ENCODE data around the gene TOLLIP. TPM values are rescaled to one million over a fixed set of nuclear protein-coding genes. Genes with fewer than 3 reads are reported as not detected.

The TOLLIP gene
- total RNA-seq, 2 experiments from 2014 or later = 36.7 to 37.5 TPM

- no peak overlapping the region for H3K27ac Mint-ChIP-seq
- H3K9me3 Mint-ChIP-seq = no peaks in the 10 kb centered on the region
- no peak for DNase-seq
- POLR2A ChIA-PET = no interaction called here
- no peak overlapping the region for H3K4me3 Mint-ChIP-seq
- H3K27me3 Mint-ChIP-seq = no peaks in the 10 kb centered on the region
- H3K36me3 Mint-ChIP-seq = peaks cover 4% of the 10 kb centered on the region
- no peak for ATAC-seq (ENCODE audit: low read depth)
- H3K4me1 Mint-ChIP-seq = no peaks in the 10 kb centered on the region
Measured at GRCh38 chr11:1283906-1284305, 25.5 kb downstream of the TOLLIP start.

DNA sequence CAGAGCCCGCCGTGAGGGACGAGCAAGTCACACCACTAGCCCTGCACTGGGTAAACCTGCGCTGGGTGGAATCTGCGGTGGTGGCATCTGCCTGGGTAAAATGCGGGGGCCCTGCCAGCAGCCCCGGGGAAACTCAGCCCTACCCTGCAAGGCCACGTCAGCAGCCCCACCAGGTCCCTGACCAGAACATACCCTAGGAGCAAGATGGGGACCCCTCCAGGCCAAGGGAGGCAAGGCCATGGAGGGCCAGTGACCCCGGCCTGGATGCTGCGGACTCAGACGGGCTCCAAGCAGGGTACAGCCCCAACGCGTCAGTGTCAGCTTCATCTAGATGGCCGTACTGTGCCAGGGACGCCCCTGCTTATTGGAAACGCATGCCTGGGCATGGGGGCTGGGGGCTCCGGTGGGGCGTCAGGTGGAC lies 26.3 kb downstream of the TOLLIP start:
- H3K36me3 Mint-ChIP-seq = peaks cover 4% of the 10 kb centered on the region
- ATAC-seq (ENCODE audit: low read depth) (no peak), DNase-seq (no peak)
- no peak overlapping the region for H3K27ac Mint-ChIP-seq
- H3K4me3 Mint-ChIP-seq = no peak overlapping the region
- no peaks in the 10 kb centered on the region for H3K9me3 Mint-ChIP-seq
- H3K4me1 Mint-ChIP-seq = no peaks in the 10 kb centered on the region
- POLR2A ChIA-PET = no interaction called here
- H3K27me3 Mint-ChIP-seq = no peaks in the 10 kb centered on the region

DNA sequence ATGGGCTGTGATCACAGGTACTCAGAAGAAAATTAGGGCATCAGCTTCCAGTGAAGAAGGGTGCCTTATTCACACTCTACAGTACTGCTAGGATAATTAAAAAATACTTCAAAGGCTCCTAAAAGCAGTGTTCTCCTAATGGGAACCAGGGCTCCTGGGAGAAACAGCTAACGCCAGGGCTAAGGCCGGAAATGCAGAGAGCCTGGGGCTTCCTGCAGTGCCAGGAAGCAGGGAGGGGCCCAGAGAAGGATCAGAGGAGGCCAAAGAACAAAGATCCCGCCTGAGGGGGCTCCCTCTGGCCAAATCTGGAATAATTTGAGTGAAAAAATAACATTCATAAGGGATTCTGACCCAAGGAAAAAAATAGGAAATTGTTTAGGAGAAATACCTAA lies 27.5 kb downstream of the TOLLIP start:
- no peak overlapping the region for H3K4me3 Mint-ChIP-seq
- DNase-seq (no peak), ATAC-seq (ENCODE audit: low read depth) (no peak)
- no peaks in the 10 kb centered on the region for H3K4me1 Mint-ChIP-seq
- no peaks in the 10 kb centered on the region for H3K9me3 Mint-ChIP-seq
- no peaks in the 10 kb centered on the region for H3K27me3 Mint-ChIP-seq
- H3K27ac Mint-ChIP-seq = no peak overlapping the region
- H3K36me3 Mint-ChIP-seq = peaks cover 3% of the 10 kb centered on the region
- POLR2A ChIA-PET = no interaction called here

DNA sequence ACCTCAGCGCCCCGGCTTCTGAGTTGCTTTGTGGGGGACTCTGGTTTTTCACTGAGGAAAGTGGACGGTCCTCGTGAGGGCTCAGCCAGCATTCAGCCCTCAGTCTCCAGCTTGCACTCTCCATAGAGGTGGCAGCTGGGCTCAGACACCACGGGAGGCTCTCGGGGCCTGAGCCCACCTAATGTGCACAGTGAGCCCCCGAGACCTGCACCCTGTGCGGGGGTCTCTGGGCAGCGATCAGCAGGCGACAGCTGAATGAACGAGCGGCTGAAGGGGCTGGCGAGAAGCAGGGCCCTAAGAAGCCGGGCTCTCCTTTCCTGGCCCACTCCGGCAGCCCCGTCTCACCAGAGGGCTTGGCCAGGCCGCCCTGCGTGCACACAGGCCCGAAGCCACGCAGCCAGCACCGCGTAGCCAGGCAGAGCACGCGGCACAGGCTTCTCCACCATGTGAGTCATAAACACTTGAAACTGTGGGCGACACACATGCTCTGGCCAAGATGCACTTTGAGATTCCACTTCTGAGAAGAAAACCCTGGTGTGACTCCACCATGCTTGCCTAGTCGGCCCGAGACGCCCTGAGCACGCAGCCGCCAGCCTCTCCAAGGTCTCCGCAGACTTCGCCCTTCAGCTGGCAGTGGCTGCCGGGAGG lies 28.0 kb downstream of the TOLLIP start:
- H3K36me3 Mint-ChIP-seq = peaks cover 3% of the 10 kb centered on the region
- no peak overlapping the region for H3K27ac Mint-ChIP-seq
- POLR2A ChIA-PET = no interaction called here

GRCh38 chr11:1280116-1281035 lies 29.1 kb downstream of the TOLLIP start:
- H3K4me1 Mint-ChIP-seq = no peaks in the 10 kb centered on the region
- no peak overlapping the region for H3K27ac Mint-ChIP-seq
- DNase-seq (no peak), ATAC-seq (ENCODE audit: low read depth) (no peak)
- H3K9me3 Mint-ChIP-seq = no peaks in the 10 kb centered on the region
- POLR2A ChIA-PET = no interaction called here
- H3K27me3 Mint-ChIP-seq = no peaks in the 10 kb centered on the region
- H3K36me3 Mint-ChIP-seq = peaks cover 2% of the 10 kb centered on the region
- H3K4me3 Mint-ChIP-seq = no peak overlapping the region

More for the DNA sequence above, 28.0 kb downstream of the TOLLIP start:
- Mint-ChIP-seq H3K27me3 (no peaks in the 10 kb centered on the region), H3K4me3 (no peak overlapping the region), H3K4me1 (no peaks in the 10 kb centered on the region), H3K9me3 (no peaks in the 10 kb centered on the region)
- no peak for ATAC-seq (ENCODE audit: low read depth)
- no peak for DNase-seq

DNA sequence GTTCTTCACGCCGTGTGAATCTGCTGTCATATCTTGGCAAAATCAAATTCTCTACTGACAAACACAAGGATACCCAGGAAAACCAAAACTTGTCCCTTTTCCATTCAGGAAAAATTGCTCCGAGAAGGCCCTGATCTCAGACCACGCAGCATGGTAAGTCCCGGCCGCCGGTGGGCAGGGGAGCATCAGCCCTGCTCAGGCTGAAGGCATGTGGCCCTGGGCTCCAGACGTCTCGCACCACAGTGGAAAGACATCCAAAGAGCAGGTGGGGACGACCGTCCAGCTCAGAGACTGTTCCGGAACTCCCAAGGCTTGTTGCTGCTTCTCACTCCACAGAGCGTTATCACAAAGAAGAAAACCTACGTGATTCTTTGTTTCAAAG lies 29.8 kb downstream of the TOLLIP start:
- no peak overlapping the region for H3K27ac Mint-ChIP-seq
- ATAC-seq (ENCODE audit: low read depth) = no peak
- DNase-seq = no peak
- H3K9me3 Mint-ChIP-seq = no peaks in the 10 kb centered on the region
- POLR2A ChIA-PET = no interaction called here
- H3K4me3 Mint-ChIP-seq = no peak overlapping the region
- H3K36me3 Mint-ChIP-seq = no peaks in the 10 kb centered on the region
- no peaks in the 10 kb centered on the region for H3K4me1 Mint-ChIP-seq
- H3K27me3 Mint-ChIP-seq = no peaks in the 10 kb centered on the region

- DNase-seq = no peak
- POLR2A ChIA-PET = no interaction called here
- no peak overlapping the region for H3K4me3 Mint-ChIP-seq
- no peaks in the 10 kb centered on the region for H3K27me3 Mint-ChIP-seq
- H3K4me1 Mint-ChIP-seq = no peaks in the 10 kb centered on the region
- no peaks in the 10 kb centered on the region for H3K9me3 Mint-ChIP-seq
- H3K36me3 Mint-ChIP-seq = no peaks in the 10 kb centered on the region
- no peak overlapping the region for H3K27ac Mint-ChIP-seq
- ATAC-seq (ENCODE audit: low read depth) = no peak
Measured at GRCh38 chr11:1278766-1279673, 30.4 kb downstream of the TOLLIP start.

DNA sequence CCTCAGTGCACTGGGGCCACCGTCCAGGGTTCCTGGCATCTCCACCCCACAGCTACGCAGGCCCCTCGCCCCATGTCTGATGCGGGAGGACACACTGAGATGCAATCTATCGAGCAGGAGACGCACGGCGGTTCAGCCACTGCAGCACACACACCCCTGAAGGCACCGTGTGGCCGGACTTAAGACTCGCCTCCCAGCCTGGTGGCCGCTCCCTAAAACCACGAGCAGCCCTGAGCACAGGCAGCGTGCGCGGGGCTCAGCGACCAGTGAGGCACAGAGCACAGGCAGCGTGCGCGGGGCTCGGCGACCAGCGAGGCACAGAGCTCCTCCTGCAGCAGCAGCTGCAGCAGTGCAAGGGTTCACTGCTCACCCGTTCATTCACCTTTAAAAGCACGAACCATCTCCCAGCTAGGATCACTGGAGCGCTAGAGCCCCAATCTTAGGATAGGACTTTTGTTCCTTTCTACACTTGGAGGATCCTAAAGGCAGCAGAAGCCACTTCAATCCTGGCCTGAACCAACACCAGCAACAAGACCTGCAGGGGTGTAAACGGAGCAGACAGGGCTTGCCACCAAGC lies 31.4 kb downstream of the TOLLIP start:
- H3K9me3 Mint-ChIP-seq = no peaks in the 10 kb centered on the region
- POLR2A ChIA-PET = no interaction called here

GRCh38 chr11:1276866-1277615 lies 32.4 kb downstream of the TOLLIP start:
- no peak overlapping the region for H3K27ac Mint-ChIP-seq
- no peak for DNase-seq
- no peaks in the 10 kb centered on the region for H3K27me3 Mint-ChIP-seq
- POLR2A ChIA-PET = interaction anchor here (1.2 kb wide), 1 partner anchor 15 kb away, joined by 3 read pairs; no protein-coding TSS in a partner anchor
- H3K4me1 Mint-ChIP-seq = no peaks in the 10 kb centered on the region
- H3K36me3 Mint-ChIP-seq = no peaks in the 10 kb centered on the region
- ATAC-seq (ENCODE audit: low read depth) = no peak
- H3K4me3 Mint-ChIP-seq = no peak overlapping the region
- H3K9me3 Mint-ChIP-seq = no peaks in the 10 kb centered on the region

More for the DNA sequence above, 31.4 kb downstream of the TOLLIP start:
- H3K27ac Mint-ChIP-seq = no peak overlapping the region
- no peaks in the 10 kb centered on the region for H3K4me1 Mint-ChIP-seq
- no peaks in the 10 kb centered on the region for H3K27me3 Mint-ChIP-seq
- no peak for DNase-seq
- no peak for ATAC-seq (ENCODE audit: low read depth)
- H3K4me3 Mint-ChIP-seq = no peak overlapping the region
- no peaks in the 10 kb centered on the region for H3K36me3 Mint-ChIP-seq

GRCh38 chr11:1276041-1276790 lies 33.2 kb downstream of the TOLLIP start:
- POLR2A ChIA-PET = interaction anchor here (1.2 kb wide), 1 partner anchor 14 kb away, joined by 3 read pairs; no protein-coding TSS in a partner anchor
- no peaks in the 10 kb centered on the region for H3K4me1 Mint-ChIP-seq
- H3K4me3 Mint-ChIP-seq = no peak overlapping the region
- H3K27ac Mint-ChIP-seq = no peak overlapping the region
- ATAC-seq (ENCODE audit: low read depth) (no peak), DNase-seq (no peak)
- no peaks in the 10 kb centered on the region for H3K36me3 Mint-ChIP-seq
- H3K9me3 Mint-ChIP-seq = no peaks in the 10 kb centered on the region
- H3K27me3 Mint-ChIP-seq = no peaks in the 10 kb centered on the region

GRCh38 chr11:1275021-1275420 lies 34.4 kb downstream of the TOLLIP start:
- H3K4me3 Mint-ChIP-seq = no peak overlapping the region
- POLR2A ChIA-PET = no interaction called here
- H3K27ac Mint-ChIP-seq = no peak overlapping the region
- H3K4me1 Mint-ChIP-seq = no peaks in the 10 kb centered on the region
- H3K36me3 Mint-ChIP-seq = no peaks in the 10 kb centered on the region
- no peaks in the 10 kb centered on the region for H3K9me3 Mint-ChIP-seq
- no peak for ATAC-seq (ENCODE audit: low read depth)
- H3K27me3 Mint-ChIP-seq = peaks cover 2% of the 10 kb centered on the region
- no peak for DNase-seq

DNA sequence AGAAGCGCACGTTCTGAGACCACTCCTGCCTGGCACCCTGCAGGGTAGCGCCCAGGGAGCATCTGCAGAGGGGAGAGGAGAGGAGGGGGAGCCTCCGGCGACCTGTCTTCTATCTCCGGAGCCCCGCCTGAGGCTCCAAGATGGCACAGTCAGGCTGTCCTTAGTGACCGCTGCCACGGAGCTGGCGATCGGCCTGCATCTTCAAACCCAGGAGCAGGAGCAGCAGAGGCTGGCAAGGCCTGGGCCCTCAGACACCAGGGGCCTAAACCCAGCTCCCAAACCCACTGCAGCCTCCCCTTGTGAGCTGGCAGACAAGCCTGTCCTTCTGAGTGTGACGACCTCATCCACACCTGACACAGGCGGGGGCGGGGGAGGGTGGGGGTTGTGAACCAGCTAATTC lies 34.9 kb downstream of the TOLLIP start:
- DNase-seq = no peak
- POLR2A ChIA-PET = no interaction called here
- H3K27ac Mint-ChIP-seq = no peak overlapping the region
- H3K4me1 Mint-ChIP-seq = no peaks in the 10 kb centered on the region
- ATAC-seq (ENCODE audit: low read depth) = no peak
- H3K9me3 Mint-ChIP-seq = no peaks in the 10 kb centered on the region
- no peak overlapping the region for H3K4me3 Mint-ChIP-seq
- H3K27me3 Mint-ChIP-seq = peaks cover 2% of the 10 kb centered on the region
- no peaks in the 10 kb centered on the region for H3K36me3 Mint-ChIP-seq

Data from activated naive CD8-positive, alpha-beta T cell treated with anti-CD3 and anti-CD28 coated beads, Interleukin-2, amount 10 ng/mL, durations not matched to agents 7 days and 5 days (primary cell).